ENCODE data around the gene PRKD2. TPM values are rescaled to one million over a fixed set of nuclear protein-coding genes. Genes with fewer than 3 reads are reported as not detected.

The PRKD2 gene
- total RNA-seq, 4 donors from 2014 or later: 30.8 to 85.7 (median 41.7) TPM

GRCh38 chr19:46760363-46760762 lies 43.4 kb upstream of the PRKD2 start:
- Histone ChIP-seq H3K36me3 (no peaks in the 10 kb centered on the region), H3K27ac (peak overlapping the region; percentile 35 to 41), H3K27me3 (no peaks in the 10 kb centered on the region), H3K9me3 (no peaks in the 10 kb centered on the region), H3K4me3 (no peak overlapping the region), H3K4me1 (peaks cover 0 to 1% of the 10 kb centered on the region in 2 donors)
- no peak for DNase-seq
- TF ChIP-seq CTCF (IDR thresholded peaks at IDR 0.05): no peak
- TF ChIP-seq POLR2A (IDR thresholded peaks at IDR 0.05): no peak
- intact Hi-C loops (cut with DNase I; ENCODE audit: low total_unique reads): no loop called here

DNA sequence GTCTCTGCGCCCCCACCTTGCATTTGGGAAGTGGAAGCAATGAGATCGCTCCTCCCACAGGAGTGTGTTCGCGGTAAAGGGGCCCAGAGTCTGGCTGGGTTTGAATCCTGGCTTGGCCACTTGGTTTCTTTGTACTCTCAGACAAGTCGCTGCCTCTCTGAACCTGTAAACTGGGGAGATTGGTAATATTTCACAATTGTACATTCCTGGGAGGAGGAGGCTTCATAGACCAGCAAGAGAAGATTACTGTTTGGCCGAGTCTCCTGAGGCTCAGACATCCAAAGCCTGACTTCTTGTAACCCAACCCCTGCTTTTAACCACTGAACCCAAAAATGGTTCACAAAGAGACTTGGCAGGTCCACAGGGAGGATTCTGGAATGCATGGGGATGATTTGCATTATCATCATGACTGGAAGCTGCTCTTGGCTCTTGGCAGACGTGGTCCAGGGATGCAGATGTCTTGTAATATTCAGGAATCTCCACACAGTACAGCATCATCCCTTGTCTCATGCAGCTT lies 43.0 kb upstream of the PRKD2 start:
- Histone ChIP-seq H3K27me3 (no peaks in the 10 kb centered on the region), H3K36me3 (no peaks in the 10 kb centered on the region), H3K4me3 (no peak overlapping the region), H3K27ac (peak overlapping the region; percentile 41 to 46), H3K4me1 (peaks cover 0 to 4% of the 10 kb centered on the region in 2 donors), H3K9me3 (no peaks in the 10 kb centered on the region)
- DNase-seq: peak; percentile 65 to 71
- intact Hi-C loops (cut with DNase I; ENCODE audit: low total_unique reads): loop anchor here (5.0 kb wide), 1 partner anchor 82 kb away; no protein-coding TSS in a partner anchor
- no peak for TF ChIP-seq CTCF (IDR thresholded peaks at IDR 0.05)
- TF ChIP-seq POLR2A (IDR thresholded peaks at IDR 0.05): no peak

DNA sequence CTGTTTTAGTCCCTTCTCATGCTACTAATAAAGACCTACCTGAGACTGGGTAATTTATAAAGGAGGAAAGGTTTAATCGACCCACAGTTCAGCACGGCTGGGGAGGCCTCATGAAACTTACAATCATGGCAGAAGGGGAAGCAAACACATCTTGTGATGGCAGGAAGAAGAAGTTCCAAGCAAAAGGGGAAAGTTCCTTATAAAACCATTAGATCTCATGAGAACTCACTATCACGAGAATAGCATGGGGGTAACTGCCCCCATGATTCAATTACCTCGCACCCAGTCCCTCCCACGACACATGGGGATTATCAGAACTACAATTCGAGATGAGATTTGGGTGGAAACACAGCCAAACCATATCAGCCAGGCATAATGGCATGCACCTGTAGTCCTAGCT lies 42.3 kb upstream of the PRKD2 start:
- DNase-seq: no peak
- intact Hi-C loops (cut with DNase I; ENCODE audit: low total_unique reads): loop anchor here (5.0 kb wide), 1 partner anchor 83 kb away; no protein-coding TSS in a partner anchor
- Histone ChIP-seq H3K9me3 (no peaks in the 10 kb centered on the region), H3K27me3 (no peaks in the 10 kb centered on the region), H3K36me3 (no peaks in the 10 kb centered on the region), H3K27ac (peak overlapping the region in 1 of 2 donors; percentile 46), H3K4me1 (peaks cover 0 to 4% of the 10 kb centered on the region in 2 donors), H3K4me3 (no peak overlapping the region)
- TF ChIP-seq CTCF (IDR thresholded peaks at IDR 0.05): no peak

GRCh38 chr19:46756544-46756888 lies 39.6 kb upstream of the PRKD2 start:
- Histone ChIP-seq H3K4me3 (no peak overlapping the region), H3K36me3 (no peaks in the 10 kb centered on the region), H3K27ac (no peak overlapping the region), H3K9me3 (no peaks in the 10 kb centered on the region), H3K4me1 (peaks cover 0 to 4% of the 10 kb centered on the region in 2 donors), H3K27me3 (no peaks in the 10 kb centered on the region)
- no peak for TF ChIP-seq CTCF (IDR thresholded peaks at IDR 0.05)
- no peak for TF ChIP-seq POLR2A (IDR thresholded peaks at IDR 0.05)
- no peak for DNase-seq
- intact Hi-C loops (cut with DNase I; ENCODE audit: low total_unique reads): loop anchor here (5.0 kb wide), 1 partner anchor 86 kb away; no protein-coding TSS in a partner anchor

- Histone ChIP-seq H3K27me3 (no peaks in the 10 kb centered on the region), H3K4me3 (no peak overlapping the region), H3K36me3 (no peaks in the 10 kb centered on the region), H3K4me1 (peaks cover 0 to 4% of the 10 kb centered on the region in 2 donors), H3K9me3 (no peaks in the 10 kb centered on the region), H3K27ac (peak overlapping the region in 1 of 2 donors; percentile 65)
- no peak for DNase-seq
- intact Hi-C loops (cut with DNase I; ENCODE audit: low total_unique reads): loop anchor here (5.0 kb wide), 1 partner anchor 86 kb away; no protein-coding TSS in a partner anchor
- TF ChIP-seq CTCF (IDR thresholded peaks at IDR 0.05) (no peak), POLR2A (IDR thresholded peaks at IDR 0.05) (no peak)
These were observed 39.1 kb upstream of the PRKD2 start for GRCh38 chr19:46755853-46756543.

Data from uterus (tissue), 4 donors.